ENCODE data around the gene CDK5RAP3.
"Not testable (repeated sequence)": the region's sequence is repeated elsewhere in the genome, so short reads cannot be mapped to it uniquely, and the experiment has no call there.

CDK5RAP3 gene, protein sequence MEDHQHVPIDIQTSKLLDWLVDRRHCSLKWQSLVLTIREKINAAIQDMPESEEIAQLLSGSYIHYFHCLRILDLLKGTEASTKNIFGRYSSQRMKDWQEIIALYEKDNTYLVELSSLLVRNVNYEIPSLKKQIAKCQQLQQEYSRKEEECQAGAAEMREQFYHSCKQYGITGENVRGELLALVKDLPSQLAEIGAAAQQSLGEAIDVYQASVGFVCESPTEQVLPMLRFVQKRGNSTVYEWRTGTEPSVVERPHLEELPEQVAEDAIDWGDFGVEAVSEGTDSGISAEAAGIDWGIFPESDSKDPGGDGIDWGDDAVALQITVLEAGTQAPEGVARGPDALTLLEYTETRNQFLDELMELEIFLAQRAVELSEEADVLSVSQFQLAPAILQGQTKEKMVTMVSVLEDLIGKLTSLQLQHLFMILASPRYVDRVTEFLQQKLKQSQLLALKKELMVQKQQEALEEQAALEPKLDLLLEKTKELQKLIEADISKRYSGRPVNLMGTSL

DNA sequence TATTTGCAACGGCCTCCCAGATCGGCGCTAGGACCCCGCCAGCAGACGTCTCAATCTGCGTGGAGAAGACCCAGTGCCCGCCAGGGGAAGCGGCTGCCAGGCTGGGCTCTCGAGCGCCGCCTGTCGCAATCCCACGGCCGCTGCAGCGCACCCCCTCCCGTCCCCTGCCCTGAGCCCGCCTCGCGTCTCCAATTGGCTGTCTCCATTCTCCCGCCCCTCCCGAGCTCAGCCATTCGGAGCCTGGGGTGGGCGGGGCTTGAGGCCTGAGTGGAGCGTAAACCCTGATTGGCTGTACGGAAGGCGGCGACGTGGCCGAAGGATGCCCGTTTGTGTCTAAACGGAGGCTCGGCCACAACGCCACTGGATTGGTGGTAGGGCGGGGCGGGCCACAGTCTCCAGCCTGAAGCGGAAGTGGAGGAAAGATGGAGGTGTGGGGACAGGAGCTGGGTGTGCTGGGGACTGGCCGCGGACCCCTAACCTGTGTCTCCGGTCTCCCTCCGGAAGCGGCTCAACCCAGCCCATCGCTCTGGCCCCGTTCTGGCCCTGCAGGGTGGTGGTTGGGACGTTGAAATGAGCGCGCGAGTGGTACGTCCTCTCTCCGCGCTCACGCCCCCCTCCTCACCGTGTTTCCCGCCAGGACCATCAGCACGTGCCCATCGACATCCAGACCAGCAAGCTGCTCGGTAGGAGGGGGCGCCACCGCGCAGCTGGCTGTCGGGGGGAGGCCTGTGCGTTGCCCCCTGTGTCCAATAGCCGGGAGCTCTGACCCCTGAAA, at the start of gene CDK5RAP3:
Gene CDK5RAP3, plus strand, starts transcription at position 389 of the 775 bp plus-strand sequence. Its CDS starts 34 bp downstream, at position 423.
- peak; percentile 99 for DNase-seq (ENCODE audit: low spot score)

GRCh38 chr17:47924785-47925677, 45.9 kb upstream of the CDK5RAP3 start:
- no peak for DNase-seq (ENCODE audit: low spot score)

- DNase-seq (ENCODE audit: low spot score), result no peak
These were observed 45.3 kb upstream of the CDK5RAP3 start for GRCh38 chr17:47925678-47925988.

DNA sequence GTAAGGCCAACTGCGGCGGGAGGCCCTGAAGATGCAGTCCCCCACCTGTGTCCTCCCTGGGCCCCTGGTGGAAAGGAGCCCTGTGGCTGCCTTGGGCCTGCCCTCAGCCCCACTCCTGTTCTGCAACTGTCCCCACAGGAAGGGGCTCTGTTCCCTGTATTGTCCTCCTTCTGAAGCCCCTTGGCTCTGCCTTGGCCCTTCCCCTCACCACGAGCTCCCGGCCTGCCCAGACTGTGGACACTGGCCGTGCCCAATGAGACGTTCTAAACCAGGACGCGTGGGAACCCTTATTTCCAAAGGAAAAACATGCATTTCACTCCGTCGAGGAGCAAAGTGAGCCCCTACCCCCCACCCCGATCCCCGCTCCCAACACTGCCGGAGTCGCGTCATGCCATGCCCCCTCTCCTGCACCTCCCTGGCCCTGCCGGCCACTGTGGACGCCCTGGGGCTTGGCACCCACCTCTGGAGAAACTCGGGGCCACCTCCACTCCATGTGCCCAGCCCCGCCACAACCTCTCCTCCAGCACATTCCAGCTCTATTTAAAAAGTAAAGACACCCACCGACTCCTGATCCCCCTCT, 43.0 kb upstream of the CDK5RAP3 start:
- no peak for DNase-seq (ENCODE audit: low spot score)

DNA sequence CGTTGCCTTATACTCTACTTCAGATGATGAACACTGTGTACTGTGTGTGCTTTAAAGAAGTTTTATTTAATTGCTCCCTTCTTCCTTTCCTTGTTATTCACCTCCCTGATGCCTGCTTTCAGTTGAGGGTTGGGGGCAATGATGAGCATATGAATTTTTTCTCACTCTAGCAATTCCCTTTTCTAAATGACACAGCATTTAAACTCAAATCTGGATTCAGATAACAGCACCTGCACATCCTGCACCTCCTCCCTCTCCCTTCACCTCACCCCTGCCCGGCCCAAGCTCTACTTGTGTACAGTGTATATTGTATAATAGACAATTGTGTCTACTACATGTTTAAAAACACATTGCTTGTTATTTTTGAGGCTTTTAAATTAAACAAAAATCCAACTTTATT, 42.5 kb upstream of the CDK5RAP3 start:
- DNase-seq (ENCODE audit: low spot score), result no peak

DNA sequence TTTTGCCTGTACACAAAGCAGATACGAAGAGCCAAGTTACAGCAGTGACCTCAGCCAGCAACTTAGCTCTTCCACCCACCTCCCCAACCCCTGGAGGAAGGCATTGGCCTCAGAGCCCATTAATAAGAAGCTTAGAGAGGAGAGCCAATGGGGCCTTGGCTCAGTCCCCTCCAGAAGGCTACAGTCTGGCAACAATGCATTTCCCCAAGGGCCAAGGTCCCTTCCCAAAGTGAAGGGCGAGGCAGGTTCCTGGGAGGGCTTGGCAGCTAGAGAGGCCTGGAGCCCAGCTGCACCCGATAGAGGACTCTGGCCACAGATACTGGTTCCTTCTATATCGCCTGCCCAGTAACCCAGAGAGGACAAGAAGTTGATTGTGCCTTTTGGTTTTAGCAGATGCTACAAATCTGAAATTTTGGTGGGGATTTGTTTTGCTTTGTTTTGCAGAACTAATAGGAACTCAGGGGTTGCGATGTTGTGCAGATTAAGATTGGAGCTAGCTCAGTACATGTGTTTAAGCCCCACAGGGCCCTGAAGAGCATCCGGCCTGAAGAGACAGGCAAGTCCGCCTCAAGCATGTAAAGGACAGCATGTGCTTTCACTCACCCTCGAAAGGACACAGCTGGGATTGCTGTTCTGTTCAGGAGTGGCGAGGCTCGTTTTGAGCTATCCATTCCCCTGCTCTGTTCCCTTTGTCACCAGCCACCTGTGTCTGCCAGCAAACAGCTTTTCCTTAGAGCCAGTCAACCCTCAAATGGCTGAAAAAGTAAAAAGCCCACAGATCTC, 41.5 kb upstream of the CDK5RAP3 start:
- no peak for DNase-seq (ENCODE audit: low spot score)

DNA sequence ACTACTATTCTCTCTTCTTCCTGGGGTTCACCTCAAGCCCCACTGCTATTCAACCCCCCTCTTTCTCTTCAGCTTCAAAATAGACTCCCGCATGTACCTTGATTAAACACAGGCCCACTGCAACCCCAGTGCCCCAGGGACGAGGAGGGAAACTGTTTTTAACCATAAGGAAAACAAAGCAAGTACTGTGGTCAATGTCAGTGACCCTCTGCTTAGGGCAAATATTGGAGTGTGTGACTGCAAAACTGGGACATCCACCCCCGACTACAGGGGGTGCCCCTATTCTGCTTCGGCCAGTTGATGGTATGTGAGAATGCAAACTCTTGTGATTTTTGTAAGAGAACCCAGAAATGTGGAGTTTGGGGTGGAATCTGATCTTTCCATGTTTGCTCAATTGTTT, 39.1 kb upstream of the CDK5RAP3 start:
- no peak for DNase-seq (ENCODE audit: low spot score)

GRCh38 chr17:47934856-47935255, 36.1 kb upstream of the CDK5RAP3 start:
- DNase-seq (ENCODE audit: low spot score), result no peak

DNA sequence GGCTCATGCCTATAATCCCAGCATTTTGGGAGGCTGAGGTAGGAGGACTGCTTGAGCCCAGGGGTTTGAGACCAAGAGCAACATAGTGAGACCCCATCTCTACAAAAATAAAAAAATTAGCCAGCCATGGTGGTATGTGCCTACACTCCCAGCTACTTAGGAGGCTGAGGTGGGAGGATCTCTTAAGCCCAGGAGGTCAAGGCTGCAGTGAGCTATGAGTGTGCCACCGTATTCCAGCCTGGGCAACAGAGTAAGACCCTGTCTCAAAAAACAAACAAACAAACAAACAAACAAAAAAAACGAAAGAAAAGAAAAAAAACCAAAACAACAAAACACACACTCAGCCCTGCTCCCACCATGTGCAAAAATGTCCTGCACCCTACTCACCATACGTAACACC, 35.4 kb upstream of the CDK5RAP3 start:
- DNase-seq (ENCODE audit: low spot score), result not testable (repeated sequence)

DNA sequence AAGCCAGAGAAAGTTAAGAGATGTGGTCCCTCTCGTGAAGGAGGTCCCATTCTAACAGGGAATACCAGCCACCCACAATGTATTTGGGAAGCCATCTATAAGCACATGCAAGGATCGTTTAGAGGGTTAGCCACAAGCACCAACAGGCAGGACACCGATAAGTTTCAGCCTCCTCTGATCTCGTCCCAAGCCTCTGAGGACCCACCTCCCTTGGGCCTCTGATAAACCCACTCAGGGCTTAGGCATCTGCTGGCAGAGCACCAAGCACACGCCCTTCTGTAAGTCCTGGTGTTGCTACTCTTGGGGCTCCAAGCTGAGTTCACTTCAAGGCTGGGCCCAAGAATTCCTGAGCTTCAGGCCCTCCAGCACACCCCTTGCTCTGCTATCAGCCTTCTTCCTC, 35.0 kb upstream of the CDK5RAP3 start:
- DNase-seq (ENCODE audit: low spot score), result no peak

DNA sequence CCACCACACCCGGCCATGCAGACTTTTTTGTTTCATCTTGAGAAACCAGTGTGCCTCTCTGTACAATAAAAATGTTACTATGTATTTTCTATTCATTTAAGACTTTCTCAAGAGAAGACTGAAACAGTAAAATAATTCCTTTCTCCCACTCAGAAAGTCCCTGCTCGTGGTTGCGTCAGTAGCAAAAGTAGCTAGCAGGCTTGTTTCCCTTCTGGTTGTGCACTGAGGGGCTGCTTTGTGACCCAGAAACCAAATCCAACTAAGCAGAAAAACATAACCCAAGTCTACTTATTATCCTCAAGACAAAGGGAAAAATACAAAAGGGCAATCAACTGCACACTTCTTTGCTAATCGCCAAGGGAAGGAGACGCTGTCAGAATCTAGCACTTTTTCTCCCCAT, 33.0 kb upstream of the CDK5RAP3 start:
- no peak for DNase-seq (ENCODE audit: low spot score)

DNA sequence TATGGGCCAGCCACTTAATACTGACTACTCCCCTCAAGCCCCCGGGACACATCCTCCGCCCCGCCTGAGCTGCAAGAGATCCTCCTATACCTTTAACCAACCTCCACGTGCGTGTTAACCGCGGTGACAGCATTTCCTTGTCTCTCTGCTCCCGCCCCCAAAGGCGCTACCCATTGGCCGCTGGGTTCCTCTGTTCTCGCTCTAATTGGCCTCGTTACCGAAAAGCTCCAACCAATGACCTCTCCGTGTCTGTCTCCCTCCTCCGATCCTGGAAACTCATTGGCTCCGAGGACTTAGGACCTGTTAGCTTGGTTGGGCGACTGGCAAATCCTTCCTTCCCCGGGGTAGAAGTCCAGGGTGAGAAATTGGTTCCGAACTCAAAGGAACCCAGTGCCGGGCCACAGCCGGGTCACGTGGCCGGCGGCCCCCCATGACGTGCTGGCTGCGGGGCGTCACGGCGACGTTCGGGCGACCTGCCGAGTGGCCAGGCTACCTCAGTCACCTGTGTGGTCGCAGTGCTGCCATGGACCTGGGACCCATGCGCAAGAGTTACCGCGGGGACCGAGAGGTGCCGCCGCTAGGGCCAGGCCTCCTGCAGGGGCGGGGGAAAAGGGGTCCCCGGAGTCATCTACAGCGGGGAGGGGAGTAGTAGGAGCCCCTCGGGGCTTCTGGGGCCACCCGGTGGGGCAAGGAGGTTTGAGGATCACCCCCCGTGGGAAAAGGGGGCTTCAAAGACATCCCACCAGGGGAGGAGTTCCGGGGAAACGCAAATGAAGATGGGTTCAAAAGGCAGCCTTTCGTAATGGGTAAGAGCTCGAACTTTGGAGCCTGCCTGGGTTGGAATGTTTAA, 29.4 kb upstream of the CDK5RAP3 start, which contains the start of gene PNPO:
Gene PNPO, plus strand, starts transcription at position 326 of the 850 bp plus-strand sequence. Its CDS starts 105 bp downstream, at position 431.
- DNase-seq (ENCODE audit: low spot score), result peak; percentile 99

- no peak for DNase-seq (ENCODE audit: low spot score)
These were observed 28.8 kb upstream of the CDK5RAP3 start for GRCh38 chr17:47942096-47942510.

DNA sequence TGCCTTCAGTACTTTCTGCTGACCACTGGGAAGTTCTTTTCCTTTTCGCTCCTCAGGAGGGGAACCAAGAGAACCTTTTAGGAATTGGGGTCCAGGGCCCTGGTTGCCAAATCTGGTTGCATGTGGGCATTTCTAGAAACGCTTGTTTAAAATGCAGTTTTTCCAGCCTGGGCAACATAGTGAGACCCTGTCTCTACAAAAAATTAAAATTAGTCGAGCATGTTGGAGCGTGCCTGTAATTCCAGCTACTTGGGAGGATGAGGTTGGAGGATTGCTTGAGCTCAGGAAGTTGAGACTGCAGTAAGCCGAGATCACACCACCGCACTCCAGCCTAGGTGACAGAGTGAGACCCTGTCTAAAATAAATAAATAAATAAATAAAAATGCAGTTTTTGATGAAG, 28.3 kb upstream of the CDK5RAP3 start:
- no peak for DNase-seq (ENCODE audit: low spot score)

GRCh38 chr17:47945080-47945479, 25.8 kb upstream of the CDK5RAP3 start:
- no peak for DNase-seq (ENCODE audit: low spot score)

DNA sequence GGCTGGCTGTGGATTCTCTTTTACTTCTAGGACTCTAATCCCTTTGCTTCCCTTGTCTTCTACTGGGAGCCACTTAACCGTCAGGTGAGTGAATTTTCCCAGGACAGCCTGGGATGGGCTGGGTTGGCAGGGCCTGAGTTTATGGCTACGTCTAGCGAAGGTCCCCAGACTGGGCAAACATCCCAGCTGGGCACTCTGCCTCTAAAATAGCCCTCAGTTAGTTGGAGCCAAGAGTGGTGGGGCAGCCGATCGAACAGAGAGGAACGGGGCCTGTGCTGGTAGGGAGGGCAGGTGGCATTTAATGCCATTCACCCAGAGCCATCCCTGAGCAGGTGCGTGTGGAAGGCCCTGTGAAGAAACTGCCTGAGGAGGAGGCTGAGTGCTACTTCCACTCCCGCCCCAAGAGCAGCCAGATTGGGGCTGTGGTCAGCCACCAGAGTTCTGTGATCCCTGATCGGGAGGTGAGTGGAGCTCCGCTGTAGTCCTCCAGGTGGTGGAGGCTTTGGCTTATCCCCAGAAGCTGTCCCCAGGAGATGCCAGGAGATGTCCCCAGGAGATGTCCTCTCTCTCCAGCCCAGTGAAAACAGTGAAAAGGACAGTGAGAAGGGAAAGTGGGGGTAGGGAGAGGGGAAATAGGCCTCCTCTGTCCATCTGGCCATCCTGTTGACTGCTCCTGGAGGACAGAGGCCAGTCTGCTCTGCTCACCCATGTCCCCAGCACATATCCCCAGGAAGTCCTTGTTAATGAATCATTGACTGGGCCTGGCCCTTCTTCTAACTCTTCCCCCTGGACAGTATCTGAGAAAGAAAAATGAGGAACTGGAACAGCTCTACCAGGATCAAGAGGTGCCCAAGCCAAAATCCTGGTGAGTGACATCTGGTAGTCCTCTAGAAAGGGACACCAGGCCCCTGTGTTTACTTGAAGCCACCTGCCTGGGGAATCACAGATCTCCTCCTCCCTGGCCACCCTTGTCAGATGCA, 25.1 kb upstream of the CDK5RAP3 start:
- DNase-seq (ENCODE audit: low spot score), result no peak

- DNase-seq (ENCODE audit: low spot score), result no peak
These were observed 24.4 kb upstream of the CDK5RAP3 start for GRCh38 chr17:47946516-47946915.

GRCh38 chr17:47946929-47947397, 23.9 kb upstream of the CDK5RAP3 start:
- no peak for DNase-seq (ENCODE audit: low spot score)
